Smooth muscle cell (in vitro differentiated cells): ENCODE results near the gene STAT3. TPM values are rescaled to one million over a fixed set of nuclear protein-coding genes. Genes with fewer than 3 reads are reported as not detected.

ENCODE experiments used
- DNase-seq: peaks from one replicate; lab custom pipeline; 2025; ENCODE audit not compliant: unreplicated experiment; lab: John Stamatoyannopoulos, UW
- H2AFZ ChIP-seq: fragments of 200-600 bp; sonication (generic); 2 replicates; pipeline ENCODE4 v1.6.0; 2016; ENCODE audit warnings: antibody characterized with exemption, low read depth, mild to moderate bottlenecking
- H3F3A ChIP-seq: fragments of 200-600 bp; sonication (generic); 2 replicates; pipeline ENCODE4 v1.6.0; 2017; ENCODE audit warnings: antibody characterized with exemption, low read depth
- H3K27ac ChIP-seq: fragments of 200-600 bp; sonication (generic); 2 replicates; pipeline ENCODE4 v1.5.1; 2016; ENCODE audit warnings: low read depth, mild to moderate bottlenecking
- H3K27me3 ChIP-seq: fragments of 200-600 bp; sonication (generic); 2 replicates; pipeline ENCODE4 v1.6.1; 2016; ENCODE audit warnings: low read depth, mild to moderate bottlenecking
- H3K36me3 ChIP-seq: fragments of 200-600 bp; sonication (generic); 2 replicates; pipeline ENCODE4 v1.5.1; 2016; ENCODE audit warnings: low read depth
- H3K4me1 ChIP-seq: fragments of 200-600 bp; sonication (generic); 2 replicates; pipeline ENCODE4 v1.5.1; 2016; ENCODE audit warnings: low read depth
- H3K4me2 ChIP-seq: fragments of 200-600 bp; sonication (generic); 2 replicates; pipeline ENCODE4 v1.6.0; 2016; ENCODE audit warnings: mild to moderate bottlenecking
- H3K4me3 ChIP-seq: fragments of 200-600 bp; sonication (generic); 2 replicates; pipeline ENCODE4 v1.5.1; 2016; ENCODE audit warnings: mild to moderate bottlenecking
- H3K79me2 ChIP-seq: fragments of 200-600 bp; sonication (generic); 2 replicates; pipeline ENCODE4 v1.6.0; 2016; ENCODE audit warnings: low read depth, mild to moderate bottlenecking
- H3K9ac ChIP-seq: fragments of 200-600 bp; sonication (generic); 2 replicates; pipeline ENCODE4 v1.6.0; 2016; ENCODE audit warnings: low read depth
- H3K9me3 ChIP-seq: fragments of 200-600 bp; sonication (generic); replicated peaks from 2 replicates; pipeline ENCODE4 v1.5.1; 2016; ENCODE audit warnings: low read depth
- H4K20me1 ChIP-seq: fragments of 200-600 bp; sonication (generic); 2 replicates; pipeline ENCODE4 v1.6.0; 2016; ENCODE audit warnings: low read depth
- WGBS: methylation state at CpG from one replicate; pipeline ENCODE4 v1.1.7; 2016; ENCODE audit warnings: low lambda C conversion rate; 5-methylcytosine and 5-hydroxymethylcytosine counted together
- polyA plus RNA-seq: library from polyadenylated mRNA; unstranded; fragments of >200 nt; fragmentation: Nextera tagmentation; extraction: Ambion mirVana; gene quantifications from 2 replicates; pipeline ENCODE4 v1.2.1, GENCODE V29; 2016
- total RNA-seq: library from RNA; depleted of rRNA; stranded (reverse); fragments of >200 nt; gene quantifications from 2 replicates; pipeline ENCODE4 v1.2.3, GENCODE V29; 2014
- TF ChIP-seq, protein P1 (sequence below): fragments of 200-600 bp; sonication (generic); IDR thresholded peaks from 2 replicates; pipeline ENCODE4 v1.5.1; 2017; ENCODE audit warnings: borderline replicate concordance, mild to moderate bottlenecking, antibody characterized with exemption; ENCODE audit not compliant: insufficient read depth, poor library complexity, severe bottlenecking

Gene STAT3
- total and polyA plus RNA-seq, 2 experiments from 2014 or later, result 85.6 to 87.7 TPM

DNA sequence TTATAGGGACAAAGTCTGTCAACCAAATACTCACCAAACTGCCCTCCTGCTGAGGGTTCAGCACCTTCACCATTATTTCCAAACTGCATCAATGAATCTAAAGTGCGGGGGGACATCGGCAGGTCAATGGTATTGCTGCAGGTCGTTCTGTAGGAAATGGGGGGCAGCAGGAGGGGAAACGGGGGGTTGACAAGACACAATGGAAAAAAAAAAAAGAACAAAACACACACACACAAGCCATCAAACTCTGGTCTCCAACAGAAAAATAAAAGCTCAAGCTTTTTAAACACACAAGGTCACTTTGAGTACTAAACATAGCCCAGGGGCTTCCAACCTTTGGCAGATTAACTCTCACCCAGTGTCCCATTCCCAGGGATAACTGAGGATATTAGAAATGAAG is 71.5 kb downstream of the STAT3 start:
- peaks cover 17% of the 10 kb centered on the region for H3K36me3 ChIP-seq
- H3K4me1 ChIP-seq, result peaks cover 11% of the 10 kb centered on the region
- H3K9me3 ChIP-seq, result no peaks in the 10 kb centered on the region
- H3K4me3 ChIP-seq, result no peak overlapping the region
- 99% methylated on average over 4 of the region's 4 CpGs for WGBS
- H2AFZ ChIP-seq, result no peak overlapping the region
- DNase-seq, result no peak
- no peaks in the 10 kb centered on the region for H3K27me3 ChIP-seq
- H3F3A ChIP-seq, result peaks cover 12% of the 10 kb centered on the region
- H4K20me1 ChIP-seq, result peaks cover 67% of the 10 kb centered on the region
- TF ChIP-seq, protein P1, sequence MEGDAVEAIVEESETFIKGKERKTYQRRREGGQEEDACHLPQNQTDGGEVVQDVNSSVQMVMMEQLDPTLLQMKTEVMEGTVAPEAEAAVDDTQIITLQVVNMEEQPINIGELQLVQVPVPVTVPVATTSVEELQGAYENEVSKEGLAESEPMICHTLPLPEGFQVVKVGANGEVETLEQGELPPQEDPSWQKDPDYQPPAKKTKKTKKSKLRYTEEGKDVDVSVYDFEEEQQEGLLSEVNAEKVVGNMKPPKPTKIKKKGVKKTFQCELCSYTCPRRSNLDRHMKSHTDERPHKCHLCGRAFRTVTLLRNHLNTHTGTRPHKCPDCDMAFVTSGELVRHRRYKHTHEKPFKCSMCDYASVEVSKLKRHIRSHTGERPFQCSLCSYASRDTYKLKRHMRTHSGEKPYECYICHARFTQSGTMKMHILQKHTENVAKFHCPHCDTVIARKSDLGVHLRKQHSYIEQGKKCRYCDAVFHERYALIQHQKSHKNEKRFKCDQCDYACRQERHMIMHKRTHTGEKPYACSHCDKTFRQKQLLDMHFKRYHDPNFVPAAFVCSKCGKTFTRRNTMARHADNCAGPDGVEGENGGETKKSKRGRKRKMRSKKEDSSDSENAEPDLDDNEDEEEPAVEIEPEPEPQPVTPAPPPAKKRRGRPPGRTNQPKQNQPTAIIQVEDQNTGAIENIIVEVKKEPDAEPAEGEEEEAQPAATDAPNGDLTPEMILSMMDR, result no peak
- no peak overlapping the region for H3K27ac ChIP-seq
- no peaks in the 10 kb centered on the region for H3K79me2 ChIP-seq
- H3K4me2 ChIP-seq, result no peak overlapping the region
- H3K9ac ChIP-seq, result no peak overlapping the region

DNA sequence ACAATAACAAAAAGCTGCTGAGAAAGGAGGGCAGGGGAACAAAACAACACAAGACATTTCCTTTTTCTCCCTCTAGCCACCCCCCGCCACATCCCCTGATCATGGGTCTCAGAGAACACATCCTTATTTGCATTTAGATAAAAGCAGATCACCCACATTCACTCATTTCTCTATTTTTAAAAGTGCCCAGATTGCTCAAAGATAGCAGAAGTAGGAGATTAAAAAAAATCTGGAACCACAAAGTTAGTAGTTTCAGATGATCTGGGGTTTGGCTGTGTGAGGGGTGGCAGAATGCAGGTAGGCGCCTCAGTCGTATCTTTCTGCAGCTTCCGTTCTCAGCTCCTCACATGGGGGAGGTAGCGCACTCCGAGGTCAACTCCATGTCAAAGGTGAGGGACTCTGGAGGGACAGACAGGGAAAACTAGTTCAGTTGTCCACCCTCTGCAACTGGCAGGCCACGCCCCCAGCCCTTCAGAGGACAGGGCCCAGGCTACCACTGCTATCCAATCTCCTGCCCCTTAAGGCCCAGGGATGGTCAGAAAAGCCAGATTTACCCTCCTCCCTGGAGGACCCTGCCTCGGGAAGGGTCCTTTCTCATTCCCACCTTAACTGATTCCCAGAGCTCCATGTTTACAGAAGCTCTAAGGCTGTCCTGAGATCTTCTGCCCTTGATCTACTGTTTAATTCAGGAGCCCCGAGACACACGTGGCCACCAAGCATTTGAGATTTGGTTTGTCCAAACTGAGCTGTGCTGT is 72.7 kb downstream of the STAT3 start:
- no peak for DNase-seq
- Histone ChIP-seq H3K9ac (no peak overlapping the region), H4K20me1 (peaks cover 63% of the 10 kb centered on the region), H3K4me1 (peaks cover 18% of the 10 kb centered on the region), H3K4me3 (no peak overlapping the region), H3K36me3 (peaks cover 16% of the 10 kb centered on the region), H3K79me2 (no peaks in the 10 kb centered on the region), H3K9me3 (no peaks in the 10 kb centered on the region), H3K27ac (no peak overlapping the region), H3K4me2 (no peak overlapping the region), H3K27me3 (no peaks in the 10 kb centered on the region), H3F3A (peaks cover 23% of the 10 kb centered on the region), H2AFZ (no peak overlapping the region)
- TF ChIP-seq, protein P1, result no peak
- 91% methylated on average over 10 of the region's 10 CpGs for WGBS

DNA sequence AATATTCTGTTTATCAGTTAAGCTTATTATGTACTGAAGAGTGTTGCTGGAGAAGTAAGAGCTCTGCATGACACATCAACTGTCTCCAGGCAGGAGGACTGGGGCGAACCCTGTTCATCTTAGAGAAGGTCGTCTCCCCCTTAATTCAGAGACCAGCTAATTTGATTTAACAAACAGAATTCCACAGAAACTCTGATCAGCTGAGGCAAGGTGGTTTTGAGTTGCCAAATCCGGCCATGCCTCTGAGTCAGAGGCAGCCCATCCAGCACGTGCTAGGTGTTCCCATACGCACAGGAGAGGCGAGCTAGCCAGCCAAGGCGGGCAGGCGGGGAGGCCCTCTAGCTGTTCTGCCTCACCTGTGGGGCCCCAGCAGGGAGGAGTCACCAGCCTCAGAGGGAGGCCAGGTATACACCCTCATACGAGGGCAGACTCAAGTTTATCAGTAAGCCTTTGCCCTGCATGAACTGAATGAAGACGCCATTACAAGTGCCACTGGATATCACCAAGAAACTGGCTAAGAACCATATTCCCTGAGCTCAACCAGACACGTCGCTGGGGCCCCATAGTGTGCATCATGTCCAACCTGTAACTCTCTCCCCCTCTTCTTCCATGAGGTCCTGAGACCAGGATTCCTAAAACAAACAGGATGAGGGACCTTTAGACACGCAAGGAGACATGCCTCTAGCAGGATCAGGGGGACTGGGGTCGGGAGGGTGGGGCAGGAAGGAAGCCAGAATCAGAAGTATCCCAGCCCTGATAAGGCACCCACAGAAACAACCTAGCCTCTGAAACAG is 74.3 kb downstream of the STAT3 start:
- Histone ChIP-seq H3K27me3 (no peaks in the 10 kb centered on the region), H3K9ac (no peak overlapping the region), H3K4me2 (no peak overlapping the region), H3K27ac (no peak overlapping the region), H2AFZ (no peak overlapping the region), H3F3A (peaks cover 23% of the 10 kb centered on the region), H3K79me2 (no peaks in the 10 kb centered on the region), H3K36me3 (peaks cover 13% of the 10 kb centered on the region), H3K4me3 (no peak overlapping the region), H4K20me1 (peaks cover 49% of the 10 kb centered on the region), H3K9me3 (no peaks in the 10 kb centered on the region), H3K4me1 (peaks cover 18% of the 10 kb centered on the region)
- TF ChIP-seq, protein P1, result no peak
- 83% methylated on average over 14 of the region's 14 CpGs for WGBS
- DNase-seq, result no peak
